ENCODE results near the gene TMEM229B.
"Not testable (repeated sequence)": the region's sequence is repeated elsewhere in the genome, so short reads cannot be mapped to it uniquely, and the experiment has no call there.

Gene TMEM229B

GRCh38 chr14:67453575-67454300 lies 34.8 kb downstream of the TMEM229B start:
- no peak overlapping the region for H3K4me3 ChIP-seq (ENCODE audit: control insufficient read depth, low read depth, low read length)
- DNase-seq (ENCODE audit: low read depth) = no peak
- no peak for TF ChIP-seq CTCF (IDR thresholded peaks at IDR 0.05; ENCODE audit: control insufficient read depth, insufficient read depth, low read depth, low read length, missing control alignments)

- not testable (repeated sequence) for H3K4me3 ChIP-seq (ENCODE audit: control insufficient read depth, low read depth, low read length); DNase-seq (ENCODE audit: low read depth)
Measured at GRCh38 chr14:67451667-67452066, 36.9 kb downstream of the TMEM229B start.

DNA sequence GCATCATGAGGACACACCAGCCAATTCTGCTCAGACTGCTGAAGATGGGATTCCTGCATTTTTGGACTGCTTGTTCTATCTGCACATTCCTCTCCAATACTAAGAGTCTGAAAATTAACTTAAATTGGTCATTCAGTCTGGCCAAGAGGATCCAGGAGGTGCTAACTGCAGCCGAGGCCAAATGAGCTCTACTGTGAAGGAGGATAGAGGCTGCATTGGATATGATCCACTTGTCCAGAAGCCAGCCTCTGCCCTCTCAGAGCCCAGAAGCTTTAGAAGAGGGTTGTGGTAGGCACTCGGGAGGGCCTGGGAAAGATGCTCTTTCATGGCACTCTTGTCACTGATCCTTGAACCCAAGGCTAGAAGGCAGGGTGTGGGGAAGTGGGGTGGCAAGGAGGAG lies 39.4 kb downstream of the TMEM229B start:
- H3K4me3 ChIP-seq (ENCODE audit: control insufficient read depth, low read depth, low read length) = no peak overlapping the region
- TF ChIP-seq CTCF (IDR thresholded peaks at IDR 0.05; ENCODE audit: control insufficient read depth, insufficient read depth, low read depth, low read length, missing control alignments) = no peak

GRCh38 chr14:67447033-67447381 lies 41.5 kb downstream of the TMEM229B start:
- H3K4me3 ChIP-seq (ENCODE audit: control insufficient read depth, low read depth, low read length) = no peak overlapping the region
- no peak for DNase-seq (ENCODE audit: low read depth)
- no peak for TF ChIP-seq CTCF (IDR thresholded peaks at IDR 0.05; ENCODE audit: control insufficient read depth, insufficient read depth, low read depth, low read length, missing control alignments)

More for the DNA sequence above, 39.4 kb downstream of the TMEM229B start:
- DNase-seq (ENCODE audit: low read depth) = no peak

DNA sequence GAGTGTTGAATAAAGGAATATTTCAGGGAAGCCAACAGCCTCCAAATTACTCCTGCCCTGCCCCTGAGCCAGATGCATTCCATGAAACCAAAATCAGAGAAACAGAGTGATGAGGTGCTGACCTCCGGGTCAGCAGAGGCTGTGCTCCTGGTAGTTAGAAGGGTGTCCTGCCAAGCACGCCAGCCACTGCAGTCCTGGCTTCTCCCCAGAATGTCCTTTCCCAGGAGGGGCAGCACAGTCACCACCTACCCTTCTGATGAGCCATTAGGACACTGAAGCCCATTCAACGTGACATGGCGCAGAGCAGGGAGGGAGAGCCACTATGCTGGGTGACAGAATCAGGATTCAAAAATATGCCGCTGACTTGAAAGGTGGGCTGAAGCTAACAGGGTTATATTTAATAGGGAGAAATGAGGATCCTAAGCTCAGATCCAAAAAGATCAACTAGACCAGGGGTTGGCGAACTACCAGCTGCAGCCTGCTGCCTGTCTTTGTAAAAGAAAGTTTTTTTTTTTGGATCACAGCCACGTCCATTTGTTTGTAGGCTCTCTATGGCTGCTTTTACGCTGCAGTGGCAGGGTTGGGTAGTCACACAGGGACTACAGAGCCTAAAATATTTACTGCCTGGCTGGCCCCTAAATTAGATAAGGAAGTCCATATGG lies 42.0 kb downstream of the TMEM229B start:
- no peak for DNase-seq (ENCODE audit: low read depth)
- no peak overlapping the region for H3K4me3 ChIP-seq (ENCODE audit: control insufficient read depth, low read depth, low read length)

DNA sequence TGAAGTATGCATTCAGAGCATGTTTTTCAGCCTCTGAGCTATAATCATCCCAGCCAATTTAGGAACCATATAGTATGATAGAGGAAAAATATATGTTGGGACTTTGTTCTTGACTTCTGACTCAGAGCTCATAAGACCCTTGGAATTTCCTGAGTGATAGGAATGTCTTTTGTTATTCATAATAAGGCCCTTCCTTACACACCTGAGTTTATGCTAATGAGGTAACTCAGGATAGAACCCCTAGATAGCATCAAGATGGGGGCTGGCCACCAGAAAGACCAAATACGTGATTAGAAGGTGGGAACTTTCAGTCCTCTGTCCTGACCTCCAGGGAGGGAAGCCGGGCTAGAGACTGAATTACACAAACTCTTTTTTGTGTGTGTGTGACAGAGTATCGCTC lies 44.1 kb downstream of the TMEM229B start:
- TF ChIP-seq CTCF (IDR thresholded peaks at IDR 0.05; ENCODE audit: control insufficient read depth, insufficient read depth, low read depth, low read length, missing control alignments) = no peak
- no peak for DNase-seq (ENCODE audit: low read depth)

More for the DNA sequence above, 42.0 kb downstream of the TMEM229B start:
- no peak for TF ChIP-seq CTCF (IDR thresholded peaks at IDR 0.05; ENCODE audit: control insufficient read depth, insufficient read depth, low read depth, low read length, missing control alignments)

DNA sequence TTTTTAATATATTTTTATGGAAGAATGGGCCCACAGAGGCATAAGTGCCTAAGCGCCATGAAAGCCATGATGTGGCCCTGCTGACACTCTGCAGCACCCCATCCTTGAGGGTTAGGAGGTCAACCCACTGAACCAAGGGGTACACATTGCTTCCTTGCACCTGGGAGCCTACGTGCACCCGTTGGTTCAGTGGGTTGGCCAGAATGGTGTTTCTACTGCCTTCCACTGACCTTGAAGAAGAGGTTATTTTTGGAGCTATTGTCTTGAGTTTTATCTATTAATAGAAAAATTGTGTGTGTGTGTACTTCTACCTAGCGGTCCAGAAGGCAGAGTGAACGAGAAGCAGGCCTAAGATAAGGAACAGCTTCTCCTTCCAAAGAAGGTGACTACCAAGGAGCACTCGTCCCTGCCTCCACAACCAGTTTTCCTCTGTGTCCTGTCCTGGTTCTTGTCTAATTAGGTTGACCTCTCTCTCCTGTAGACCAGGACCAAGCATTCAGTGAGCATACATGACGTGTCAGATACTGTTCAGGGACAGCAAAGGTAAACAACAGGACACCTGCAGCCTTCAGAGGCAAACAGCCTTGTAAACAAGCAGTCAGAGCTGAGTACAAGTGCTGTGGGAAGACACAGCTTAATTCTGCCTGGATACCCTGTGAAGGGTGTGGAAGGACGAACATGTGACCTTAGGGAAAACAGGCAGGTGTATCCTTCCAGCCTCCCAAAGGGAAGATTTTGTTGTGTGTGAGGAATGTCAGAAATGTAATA lies 46.2 kb downstream of the TMEM229B start:
- TF ChIP-seq CTCF (IDR thresholded peaks at IDR 0.05; ENCODE audit: control insufficient read depth, insufficient read depth, low read depth, low read length, missing control alignments) = no peak
- DNase-seq (ENCODE audit: low read depth) = no peak
- H3K4me3 ChIP-seq (ENCODE audit: control insufficient read depth, low read depth, low read length) = no peak overlapping the region

More for the DNA sequence above, 44.1 kb downstream of the TMEM229B start:
- H3K4me3 ChIP-seq (ENCODE audit: control insufficient read depth, low read depth, low read length) = no peak overlapping the region

Data from AG09309 (cell line).